Fibroblast of pulmonary artery (primary cell): Measurements from ENCODE around the gene TACSTD2.

Experiments
- DNase-seq: peaks from one replicate; pipeline ENCODE4 v3.0.0-alpha.2; 2010; ENCODE audit warnings: low read depth
- H3K4me3 ChIP-seq: replicated peaks from 2 replicates; pipeline ENCODE4 v1.5.1; 2011; ENCODE audit warnings: low read depth, mild to moderate bottlenecking, control low read depth, low read length, moderate library complexity
- CTCF ChIP-seq: IDR thresholded peaks from 2 replicates; pipeline ENCODE4 v1.5.1; 2011; ENCODE audit warnings: mild to moderate bottlenecking, control low read depth, low read length, inconsistent platforms; ENCODE audit errors: missing control alignments

Gene TACSTD2

GRCh38 chr1:58597996-58598395, 20.9 kb upstream of the TACSTD2 start:
- no peak for DNase-seq
- H3K4me3 ChIP-seq: no peak overlapping the region
- TF ChIP-seq CTCF: no peak

DNA sequence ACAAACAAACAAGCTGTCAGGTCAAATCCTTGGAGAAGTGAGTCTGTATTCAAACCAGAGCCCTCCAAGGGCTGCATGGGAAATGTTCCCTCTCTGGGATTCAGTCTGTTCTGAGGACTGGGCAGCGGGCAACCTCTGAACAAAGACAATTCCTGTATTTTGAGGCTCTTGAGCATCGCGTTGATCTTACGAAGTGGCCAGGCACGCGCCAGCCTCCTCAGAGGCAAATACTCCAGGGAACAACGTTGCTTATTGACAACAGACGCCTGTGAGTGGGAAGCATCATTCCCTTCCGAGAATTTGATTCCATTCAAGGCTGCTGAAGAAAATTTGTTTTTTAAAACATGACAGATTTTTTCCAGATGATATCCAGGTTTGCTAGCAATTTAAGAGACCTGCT, 20.0 kb upstream of the TACSTD2 start:
- no peak for TF ChIP-seq CTCF
- H3K4me3 ChIP-seq: no peak overlapping the region
- DNase-seq: no peak

- no peak overlapping the region for H3K4me3 ChIP-seq
- no peak for TF ChIP-seq CTCF
- no peak for DNase-seq
These were observed 19.6 kb upstream of the TACSTD2 start for GRCh38 chr1:58596631-58597052.

GRCh38 chr1:58594546-58594945, 17.5 kb upstream of the TACSTD2 start:
- no peak overlapping the region for H3K4me3 ChIP-seq
- no peak for TF ChIP-seq CTCF
- no peak for DNase-seq

DNA sequence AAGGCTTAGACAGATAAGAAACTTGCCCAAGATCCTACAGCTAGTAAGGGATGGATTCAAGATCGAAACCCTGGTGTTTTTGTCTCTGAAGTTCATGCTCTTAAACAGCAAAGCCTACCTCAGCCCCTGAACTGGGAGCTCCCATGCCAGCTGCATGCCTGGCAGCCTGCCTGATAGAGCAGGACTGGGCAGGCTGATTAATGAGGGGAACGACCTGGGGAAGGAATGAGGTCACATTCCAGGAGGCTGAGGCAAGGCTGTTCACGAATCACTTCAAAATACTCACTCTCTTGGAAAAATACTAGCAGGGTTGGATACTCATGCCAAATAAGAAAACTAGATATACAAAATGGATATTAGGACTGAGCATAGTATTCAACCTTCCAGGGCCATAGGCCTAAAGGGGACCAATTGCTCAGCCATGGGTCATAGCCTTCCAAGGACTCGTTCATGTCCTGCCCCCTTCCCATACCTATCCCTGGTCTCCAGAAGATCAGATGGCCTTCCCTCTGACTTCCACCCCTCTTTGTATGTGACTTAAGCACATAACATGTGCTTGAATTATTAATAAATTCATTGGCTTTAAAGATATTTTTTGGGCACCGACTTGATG, 15.6 kb upstream of the TACSTD2 start:
- no peak overlapping the region for H3K4me3 ChIP-seq
- TF ChIP-seq CTCF: no peak
- peak; percentile 89 for DNase-seq

DNA sequence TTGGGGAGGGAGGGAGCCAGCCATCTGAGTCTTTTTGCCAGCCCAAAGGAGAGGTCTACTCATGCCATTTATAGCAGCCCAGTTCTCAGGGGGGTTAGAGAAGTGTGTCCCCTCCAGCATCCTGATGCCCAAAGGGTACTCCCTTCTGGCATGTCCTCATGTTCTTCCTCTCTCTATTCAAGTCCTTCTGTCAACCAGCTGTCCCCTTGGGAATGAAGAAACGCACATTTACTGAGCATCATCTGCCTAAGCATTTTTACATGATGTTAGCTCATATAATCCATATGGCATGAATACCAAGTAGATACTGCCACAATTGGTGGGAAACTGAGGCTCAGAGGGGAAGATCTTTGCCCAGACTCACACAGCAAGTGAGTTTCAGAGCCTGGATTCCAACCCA, 14.8 kb upstream of the TACSTD2 start:
- TF ChIP-seq CTCF: no peak
- no peak overlapping the region for H3K4me3 ChIP-seq
- no peak for DNase-seq

DNA sequence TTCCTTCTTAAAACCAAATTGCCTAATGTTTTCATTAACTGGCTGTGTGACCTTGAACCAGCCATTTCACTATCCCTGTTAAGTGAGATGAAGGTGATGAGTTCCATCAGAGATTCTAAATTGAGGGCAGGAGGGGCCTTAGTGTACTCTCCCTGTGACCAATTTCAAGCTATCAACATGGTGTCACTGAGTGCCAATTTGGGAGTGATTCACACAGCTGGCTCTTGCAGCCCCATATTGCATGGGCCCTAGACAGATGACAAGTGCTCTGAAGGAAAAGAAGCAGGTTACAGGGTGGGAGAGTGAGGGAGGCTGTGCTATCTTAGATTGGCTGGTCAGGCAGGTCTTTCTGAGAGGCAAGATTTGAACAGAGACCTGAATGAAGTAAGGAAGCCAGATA, 13.0 kb upstream of the TACSTD2 start:
- H3K4me3 ChIP-seq: no peak overlapping the region
- DNase-seq: no peak
- no peak for TF ChIP-seq CTCF
